Mucosa of rectum (tissue), 2 donors: ENCODE data around the gene MALRD1.
"Not testable (repeated sequence)": the region's sequence is repeated elsewhere in the genome, so short reads cannot be mapped to it uniquely, and the experiment has no call there.

ENCODE experiments used
- H3K27ac ChIP-seq, 2 donors: one replicate each; pipeline ENCODE4 v1.7.0; 2013; ENCODE audit warnings: inconsistent platforms in 2 of 2, low read depth in 2 of 2, low read length in 2 of 2
- H3K27me3 ChIP-seq, 2 donors: one replicate each; pipeline ENCODE4 v1.7.0; 2013; ENCODE audit warnings: low read length in 2 of 2; ENCODE audit not compliant: control insufficient read depth in 2 of 2, insufficient read depth in 2 of 2
- H3K36me3 ChIP-seq, 2 donors: one replicate each; pipeline ENCODE4 v1.7.0; 2013; ENCODE audit warnings: low read length in 2 of 2; ENCODE audit not compliant: control insufficient read depth in 2 of 2, insufficient read depth in 2 of 2
- H3K4me1 ChIP-seq, 2 donors: one replicate each; pipeline ENCODE4 v1.7.0; 2013; ENCODE audit warnings: low read length in 2 of 2, mild to moderate bottlenecking in 1 of 2; ENCODE audit not compliant: control insufficient read depth in 2 of 2, insufficient read depth in 2 of 2
- H3K4me3 ChIP-seq, 2 donors: one replicate each; pipeline ENCODE4 v1.7.0; 2013; ENCODE audit warnings: low read length in 2 of 2
- H3K9ac ChIP-seq, 2 donors: one replicate each; pipeline ENCODE4 v1.7.0; 2013; ENCODE audit warnings: low read length in 2 of 2, low read depth in 1 of 2, mild to moderate bottlenecking in 1 of 2
- H3K9me3 ChIP-seq, 2 donors: one replicate each; pipeline ENCODE4 v1.7.0; 2013; ENCODE audit warnings: low read length in 2 of 2; ENCODE audit not compliant: control insufficient read depth in 2 of 2
- donor health status: healthy.
- donor health status: Normal muscosa, but diverticular disease.

MALRD1 gene

DNA sequence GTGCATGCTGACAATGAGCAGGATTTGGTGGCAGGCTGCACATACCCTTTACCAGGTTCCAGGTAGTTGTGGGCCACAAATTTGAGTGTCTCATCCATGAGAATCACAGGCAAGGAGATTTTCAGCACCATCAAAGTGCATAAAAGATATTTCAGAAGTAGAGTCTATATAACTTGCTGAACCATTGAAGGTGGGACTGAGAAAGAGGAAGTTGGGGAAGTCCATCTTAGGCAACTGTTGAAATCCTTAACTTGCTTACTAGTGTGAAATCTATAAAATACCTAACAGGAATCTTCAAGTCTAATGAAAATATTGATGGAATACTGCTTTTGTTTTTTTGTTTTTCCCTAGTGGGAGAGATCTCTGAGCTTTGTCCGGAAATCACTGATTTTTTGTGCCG, 442.6 kb downstream of the MALRD1 start:
- Histone ChIP-seq H3K4me3 (no peak overlapping the region), H3K4me1 (no peaks in the 10 kb centered on the region), H3K9me3 (no peaks in the 10 kb centered on the region), H3K9ac (no peak overlapping the region), H3K36me3 (no peaks in the 10 kb centered on the region), H3K27ac (no peak overlapping the region), H3K27me3 (no peaks in the 10 kb centered on the region)

DNA sequence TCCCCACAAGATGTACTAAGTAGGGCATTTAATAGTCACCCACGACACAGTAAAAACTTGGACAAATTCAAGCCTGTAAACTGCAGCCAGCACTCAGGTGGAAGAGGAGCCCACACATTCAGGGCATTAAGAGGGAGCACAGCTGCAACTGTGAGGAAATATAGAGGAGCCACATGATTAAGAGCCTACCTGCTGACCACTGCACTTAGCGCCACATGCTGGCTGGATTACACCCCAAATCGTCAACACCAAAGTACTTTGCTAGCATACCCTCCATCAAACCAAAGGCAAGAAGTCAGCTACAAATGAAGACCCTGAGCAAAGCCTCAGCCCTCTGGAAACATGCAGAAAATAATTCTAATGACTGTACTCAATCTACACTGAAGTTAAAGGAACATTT, 445.3 kb downstream of the MALRD1 start:
- Histone ChIP-seq H3K4me3 (no peak overlapping the region), H3K9me3 (no peaks in the 10 kb centered on the region), H3K27ac (no peak overlapping the region), H3K4me1 (no peaks in the 10 kb centered on the region), H3K9ac (no peak overlapping the region), H3K27me3 (no peaks in the 10 kb centered on the region), H3K36me3 (no peaks in the 10 kb centered on the region)

- Histone ChIP-seq H3K4me3 (no peak overlapping the region), H3K36me3 (no peaks in the 10 kb centered on the region), H3K4me1 (no peaks in the 10 kb centered on the region), H3K27me3 (no peaks in the 10 kb centered on the region), H3K27ac (no peak overlapping the region), H3K9ac (no peak overlapping the region), H3K9me3 (no peaks in the 10 kb centered on the region)
Observed at GRCh38 chr10:19497026-19497425, 448.4 kb downstream of the MALRD1 start.

- H3K27ac ChIP-seq, result no peak overlapping the region
- H3K27me3 ChIP-seq, result no peaks in the 10 kb centered on the region
- H3K4me3 ChIP-seq, result no peak overlapping the region
- no peaks in the 10 kb centered on the region for H3K4me1 ChIP-seq
- H3K36me3 ChIP-seq, result no peaks in the 10 kb centered on the region
- H3K9me3 ChIP-seq, result no peaks in the 10 kb centered on the region
- no peak overlapping the region for H3K9ac ChIP-seq
Observed at GRCh38 chr10:19498393-19499290, 450.0 kb downstream of the MALRD1 start.

GRCh38 chr10:19499291-19499770, 450.7 kb downstream of the MALRD1 start:
- H3K27ac ChIP-seq, result no peak overlapping the region
- H3K4me1 ChIP-seq, result no peaks in the 10 kb centered on the region
- H3K27me3 ChIP-seq, result no peaks in the 10 kb centered on the region
- no peak overlapping the region for H3K4me3 ChIP-seq
- no peak overlapping the region for H3K9ac ChIP-seq
- no peaks in the 10 kb centered on the region for H3K9me3 ChIP-seq
- H3K36me3 ChIP-seq, result no peaks in the 10 kb centered on the region

GRCh38 chr10:19500959-19501358, 452.4 kb downstream of the MALRD1 start:
- H3K4me1 ChIP-seq, result no peaks in the 10 kb centered on the region
- no peak overlapping the region for H3K9ac ChIP-seq

GRCh38 chr10:19505320-19506312, 457.0 kb downstream of the MALRD1 start:
- Histone ChIP-seq H3K4me1 (no peaks in the 10 kb centered on the region), H3K27me3 (no peaks in the 10 kb centered on the region), H3K36me3 (no peaks in the 10 kb centered on the region), H3K27ac (no peak overlapping the region), H3K9me3 (no peaks in the 10 kb centered on the region), H3K4me3 (no peak overlapping the region), H3K9ac (no peak overlapping the region)

More at GRCh38 chr10:19500959-19501358, 452.4 kb downstream of the MALRD1 start:
- no peaks in the 10 kb centered on the region for H3K9me3 ChIP-seq
- H3K27me3 ChIP-seq, result no peaks in the 10 kb centered on the region
- H3K4me3 ChIP-seq, result no peak overlapping the region
- H3K36me3 ChIP-seq, result no peaks in the 10 kb centered on the region
- no peak overlapping the region for H3K27ac ChIP-seq

DNA sequence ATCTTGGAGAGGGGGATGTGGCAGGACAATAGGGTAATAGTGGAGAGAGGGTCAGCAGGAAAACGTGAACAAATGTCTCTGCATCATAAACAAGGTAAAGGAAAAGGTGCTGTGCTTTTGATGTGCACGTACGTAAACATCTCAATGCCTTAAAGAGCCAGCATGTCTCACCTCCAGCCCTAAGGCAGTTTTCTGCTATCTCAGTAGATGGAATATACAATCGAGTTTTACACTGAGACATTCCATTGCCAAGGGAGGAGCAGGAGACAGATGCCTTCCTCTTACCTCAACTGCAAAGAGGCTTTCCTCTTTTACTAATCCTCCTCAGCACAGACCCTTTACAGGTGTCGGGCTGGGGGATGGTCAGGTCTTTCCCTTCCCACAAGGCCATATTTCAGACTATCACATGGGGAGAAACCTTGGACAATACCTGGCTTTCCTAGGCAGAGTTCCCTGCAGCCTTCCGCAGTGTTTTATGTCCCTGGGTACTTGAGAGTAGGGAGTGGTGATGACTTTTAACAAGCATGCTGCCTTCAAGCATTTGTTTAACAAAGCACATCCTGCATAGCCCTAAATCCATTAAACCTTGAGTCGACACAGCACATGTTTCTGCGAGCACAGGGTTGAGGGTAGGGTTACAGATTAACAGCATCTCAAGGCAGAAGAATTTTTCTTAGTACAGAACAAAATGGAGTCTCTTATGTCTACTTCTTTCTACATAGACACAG, 461.6 kb downstream of the MALRD1 start:
- not testable (repeated sequence) for H3K4me3 ChIP-seq, H3K36me3 ChIP-seq, H3K27ac ChIP-seq, H3K9ac ChIP-seq, H3K27me3 ChIP-seq, H3K4me1 ChIP-seq, H3K9me3 ChIP-seq

- H3K27me3 ChIP-seq, result no peaks in the 10 kb centered on the region
- H3K4me3 ChIP-seq, result no peak overlapping the region
- no peak overlapping the region for H3K27ac ChIP-seq
- H3K9me3 ChIP-seq, result peaks cover 0 to 3% of the 10 kb centered on the region in 2 donors
- no peaks in the 10 kb centered on the region for H3K4me1 ChIP-seq
- H3K9ac ChIP-seq, result no peak overlapping the region
- no peaks in the 10 kb centered on the region for H3K36me3 ChIP-seq
Observed at GRCh38 chr10:19518109-19518508, 469.5 kb downstream of the MALRD1 start.
